CD4-positive, CD25-positive, alpha-beta regulatory T cell (primary cell): Measurements from ENCODE around the gene MCFD2. TPM values are rescaled to one million over a fixed set of nuclear protein-coding genes. Genes with fewer than 3 reads are reported as not detected.
A peak's percentile ranks its signal among the peaks of the same experiment; 100 is the strongest.

ENCODE experiments used
- ATAC-seq, 2 donors: fragments of 150-1000 bp; cut with Tn5 transposase; one replicate each; pipeline ENCODE4 v1.10.0; 2021; ENCODE audit warnings: low read depth in 2 of 2, moderate number of reproducible peaks in 2 of 2, moderate library complexity in 1 of 2
- DNase-seq, 3 donors: peaks; one replicate each; pipeline versions ENCODE4 v3.0.0 to v3.0.0-alpha.2; 2012 to 2022; ENCODE audit warnings: mixed read lengths in 1 of 3
- H3K27ac ChIP-seq: one replicate; pipeline ENCODE4 v1.7.0; 2013; ENCODE audit warnings: mild to moderate bottlenecking, low read length; ENCODE audit not compliant: insufficient read depth, poor library complexity, severe bottlenecking
- H3K27me3 ChIP-seq: one replicate; pipeline ENCODE4 v1.7.0; 2013; ENCODE audit warnings: low read length; ENCODE audit not compliant: control insufficient read depth, insufficient read depth
- H3K36me3 ChIP-seq: one replicate; pipeline ENCODE4 v1.7.0; 2013; ENCODE audit warnings: mild to moderate bottlenecking, low read length, moderate library complexity; ENCODE audit not compliant: control insufficient read depth, insufficient read depth
- H3K4me1 ChIP-seq: 2 replicates; pipeline ENCODE4 v1.7.0; 2013; ENCODE audit warnings: mild to moderate bottlenecking, low read length; ENCODE audit not compliant: insufficient read depth, control insufficient read depth, poor library complexity, severe bottlenecking
- H3K4me3 ChIP-seq: one replicate; pipeline ENCODE4 v1.7.0; 2013; ENCODE audit warnings: low read depth, mild to moderate bottlenecking, low read length, moderate library complexity
- H3K9me3 ChIP-seq, 2 experiments: 1 replicate in 1 of 2; 2 replicates in 1 of 2; pipeline ENCODE4 v1.7.0; 2013; ENCODE audit warnings: low read length in 2 of 2, mild to moderate bottlenecking in 1 of 2, moderate library complexity in 1 of 2; ENCODE audit not compliant: control insufficient read depth in 2 of 2
- H3K27ac Mint-ChIP-seq, 3 donors: one replicate each; pipeline ENCODE4 v1.8.0; 2020 to 2022; ENCODE audit warnings: mild to moderate bottlenecking in 3 of 3, mixed read lengths in 3 of 3, moderate library complexity in 2 of 3
- H3K27me3 Mint-ChIP-seq: one replicate; pipeline ENCODE4 v1.8.0; 2022; ENCODE audit warnings: mild to moderate bottlenecking, mixed read lengths
- H3K36me3 Mint-ChIP-seq: one replicate; pipeline ENCODE4 v1.8.0; 2020; ENCODE audit warnings: mixed read lengths
- H3K4me1 Mint-ChIP-seq, 4 donors: one replicate each; pipeline ENCODE4 v1.8.0; 2020 to 2022; ENCODE audit warnings: mixed read lengths in 4 of 4, mild to moderate bottlenecking in 1 of 4
- H3K4me3 Mint-ChIP-seq, 4 donors: one replicate each; pipeline ENCODE4 v1.8.0; 2020 to 2022; ENCODE audit warnings: mild to moderate bottlenecking in 4 of 4, mixed read lengths in 4 of 4, moderate library complexity in 3 of 4
- H3K9me3 Mint-ChIP-seq, 7 donors: one replicate each; pipeline ENCODE4 v1.8.0; 2020 to 2022; ENCODE audit warnings: mixed read lengths in 7 of 7, mild to moderate bottlenecking in 3 of 7, moderate library complexity in 2 of 7
- polyA plus RNA-seq, 4 donors: library from polyadenylated mRNA; unstranded; fragments of 300-500 nt; fragmentation: Illumina TruSeq; gene quantifications; one replicate each; pipeline ENCODE4 v1.2.3, GENCODE V29; 2021
- total RNA-seq: library from RNA; stranded (reverse); gene quantifications from one replicate; pipeline ENCODE4 v1.2.3, GENCODE V29; 2022

Gene MCFD2
- total and polyA plus RNA-seq, 5 donors from 2014 or later = 22.0 to 36.4 (median 30.2) TPM

- H3K27me3 Mint-ChIP-seq = no peaks in the 10 kb centered on the region
- H3K4me1 Mint-ChIP-seq = peaks cover 0 to 5% (median under 1%) of the 10 kb centered on the region in 4 donors
- DNase-seq (no peak), ATAC-seq (no peak)
- H3K27ac ChIP-seq = no peak overlapping the region
- no peaks in the 10 kb centered on the region for H3K9me3 Mint-ChIP-seq
- H3K4me3 ChIP-seq = no peak overlapping the region
- H3K4me3 Mint-ChIP-seq = no peak overlapping the region
- peaks cover 4% of the 10 kb centered on the region for H3K36me3 Mint-ChIP-seq
- no peak overlapping the region for H3K27ac Mint-ChIP-seq
- H3K36me3 ChIP-seq = peaks cover 3% of the 10 kb centered on the region
- no peaks in the 10 kb centered on the region for H3K4me1 ChIP-seq
- no peaks in the 10 kb centered on the region for H3K9me3 ChIP-seq
- H3K27me3 ChIP-seq = no peaks in the 10 kb centered on the region
Observed at GRCh38 chr2:46899053-46899452, 16.6 kb downstream of the MCFD2 start.

GRCh38 chr2:46898024-46898423, 17.6 kb downstream of the MCFD2 start:
- no peaks in the 10 kb centered on the region for H3K27me3 ChIP-seq
- H3K27ac Mint-ChIP-seq = peak overlapping the region in 1 of 3 donors; percentile 34
- H3K9me3 ChIP-seq = no peaks in the 10 kb centered on the region
- no peaks in the 10 kb centered on the region for H3K4me1 ChIP-seq
- no peak overlapping the region for H3K4me3 ChIP-seq
- H3K27ac ChIP-seq = no peak overlapping the region
- no peaks in the 10 kb centered on the region for H3K9me3 Mint-ChIP-seq
- DNase-seq (no peak), ATAC-seq (no peak)
- H3K27me3 Mint-ChIP-seq = no peaks in the 10 kb centered on the region
- H3K36me3 Mint-ChIP-seq = peaks cover 4% of the 10 kb centered on the region
- H3K4me1 Mint-ChIP-seq = peaks cover 0 to 5% (median 0%) of the 10 kb centered on the region in 4 donors
- no peak overlapping the region for H3K4me3 Mint-ChIP-seq
- H3K36me3 ChIP-seq = peaks cover 3% of the 10 kb centered on the region

DNA sequence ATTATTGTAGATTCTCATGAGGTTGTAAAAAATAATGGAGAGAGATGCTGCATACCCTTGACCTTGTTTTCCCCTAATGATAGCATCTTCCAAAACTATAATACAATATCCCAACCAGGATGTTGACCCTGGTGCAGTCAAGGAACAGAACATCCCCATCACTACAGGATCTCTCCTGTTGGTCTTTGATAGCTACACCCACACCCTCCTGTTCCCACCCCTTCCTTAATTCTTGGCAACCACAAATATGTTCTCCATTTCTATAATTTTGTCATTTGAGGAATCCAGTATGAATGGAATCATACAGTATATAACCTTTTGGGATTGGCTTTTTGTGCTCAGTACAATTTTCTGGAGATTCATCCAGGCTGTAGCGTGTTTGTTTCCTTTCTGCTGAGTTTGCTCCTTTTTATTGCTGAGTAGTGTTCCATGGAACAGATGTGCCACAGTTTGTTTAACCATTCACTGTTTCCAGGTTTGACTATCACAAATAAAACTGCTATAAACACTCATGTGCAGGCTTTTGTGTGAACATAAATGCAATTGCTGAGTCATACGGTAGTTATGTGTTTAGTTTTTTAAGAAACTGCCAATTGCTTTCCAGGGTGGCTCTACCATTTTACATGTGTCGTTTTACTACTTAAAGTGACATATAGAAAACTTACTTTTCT, 22.2 kb downstream of the MCFD2 start:
- no peaks in the 10 kb centered on the region for H3K36me3 Mint-ChIP-seq
- ATAC-seq (no peak), DNase-seq (no peak)
- H3K9me3 Mint-ChIP-seq = peaks cover 0 to 2% (median 0%) of the 10 kb centered on the region in 7 donors
- no peak overlapping the region for H3K27ac Mint-ChIP-seq
- peaks cover 0 to 3% (median 0%) of the 10 kb centered on the region in 4 donors for H3K4me1 Mint-ChIP-seq
- Histone ChIP-seq H3K27ac (no peak overlapping the region), H3K36me3 (no peaks in the 10 kb centered on the region), H3K27me3 (no peaks in the 10 kb centered on the region), H3K4me1 (no peaks in the 10 kb centered on the region), H3K9me3 (no peaks in the 10 kb centered on the region), H3K4me3 (no peak overlapping the region)
- no peaks in the 10 kb centered on the region for H3K27me3 Mint-ChIP-seq
- no peak overlapping the region for H3K4me3 Mint-ChIP-seq

- DNase-seq = no peak
- Mint-ChIP-seq H3K36me3 (no peaks in the 10 kb centered on the region), H3K4me1 (peaks cover 0 to 3% (median 0%) of the 10 kb centered on the region in 4 donors), H3K27me3 (peaks cover 5% of the 10 kb centered on the region), H3K9me3 (peaks cover 0 to 2% (median 0%) of the 10 kb centered on the region in 7 donors), H3K27ac (no peak overlapping the region), H3K4me3 (no peak overlapping the region)
- Histone ChIP-seq H3K4me3 (no peak overlapping the region), H3K36me3 (no peaks in the 10 kb centered on the region), H3K9me3 (no peaks in the 10 kb centered on the region), H3K27me3 (no peaks in the 10 kb centered on the region), H3K27ac (no peak overlapping the region), H3K4me1 (no peaks in the 10 kb centered on the region)
- no peak for ATAC-seq
Observed at GRCh38 chr2:46891956-46892553, 23.6 kb downstream of the MCFD2 start.

DNA sequence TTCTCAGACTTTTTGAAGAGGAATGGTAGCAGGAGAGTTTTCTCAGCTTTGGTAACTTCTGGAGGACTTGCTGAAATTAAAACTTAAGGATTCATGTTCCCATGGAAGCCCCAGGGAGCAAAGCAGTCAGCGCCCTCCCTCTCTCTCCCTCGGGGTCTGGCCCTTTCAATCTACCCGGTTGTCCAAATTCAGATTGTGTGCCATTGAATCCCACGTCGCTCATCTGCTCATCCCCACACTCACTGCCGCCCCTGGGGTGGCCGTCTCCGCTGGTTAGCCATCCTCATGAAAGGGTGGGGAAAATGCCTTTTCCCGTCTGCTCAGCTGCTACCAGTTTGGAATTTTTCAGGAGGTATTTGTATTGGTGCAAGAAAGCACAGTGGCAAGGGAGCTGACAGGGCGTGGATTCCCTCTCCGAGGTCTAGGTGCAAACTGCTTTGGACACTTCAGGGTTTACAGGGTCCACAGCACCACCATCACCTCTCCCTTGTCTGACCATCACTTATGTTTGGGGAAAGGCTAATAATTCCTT, 27.1 kb downstream of the MCFD2 start:
- DNase-seq = no peak
- Mint-ChIP-seq H3K4me3 (no peak overlapping the region), H3K9me3 (peaks cover 0 to 2% (median 0%) of the 10 kb centered on the region in 7 donors), H3K27ac (no peak overlapping the region), H3K27me3 (peaks cover 18% of the 10 kb centered on the region), H3K4me1 (peaks cover 0 to 3% (median 0%) of the 10 kb centered on the region in 4 donors), H3K36me3 (no peaks in the 10 kb centered on the region)
- Histone ChIP-seq H3K27ac (no peak overlapping the region), H3K36me3 (no peaks in the 10 kb centered on the region), H3K27me3 (peaks cover 4% of the 10 kb centered on the region), H3K4me3 (no peak overlapping the region), H3K9me3 (no peaks in the 10 kb centered on the region), H3K4me1 (no peaks in the 10 kb centered on the region)
- no peak for ATAC-seq

DNA sequence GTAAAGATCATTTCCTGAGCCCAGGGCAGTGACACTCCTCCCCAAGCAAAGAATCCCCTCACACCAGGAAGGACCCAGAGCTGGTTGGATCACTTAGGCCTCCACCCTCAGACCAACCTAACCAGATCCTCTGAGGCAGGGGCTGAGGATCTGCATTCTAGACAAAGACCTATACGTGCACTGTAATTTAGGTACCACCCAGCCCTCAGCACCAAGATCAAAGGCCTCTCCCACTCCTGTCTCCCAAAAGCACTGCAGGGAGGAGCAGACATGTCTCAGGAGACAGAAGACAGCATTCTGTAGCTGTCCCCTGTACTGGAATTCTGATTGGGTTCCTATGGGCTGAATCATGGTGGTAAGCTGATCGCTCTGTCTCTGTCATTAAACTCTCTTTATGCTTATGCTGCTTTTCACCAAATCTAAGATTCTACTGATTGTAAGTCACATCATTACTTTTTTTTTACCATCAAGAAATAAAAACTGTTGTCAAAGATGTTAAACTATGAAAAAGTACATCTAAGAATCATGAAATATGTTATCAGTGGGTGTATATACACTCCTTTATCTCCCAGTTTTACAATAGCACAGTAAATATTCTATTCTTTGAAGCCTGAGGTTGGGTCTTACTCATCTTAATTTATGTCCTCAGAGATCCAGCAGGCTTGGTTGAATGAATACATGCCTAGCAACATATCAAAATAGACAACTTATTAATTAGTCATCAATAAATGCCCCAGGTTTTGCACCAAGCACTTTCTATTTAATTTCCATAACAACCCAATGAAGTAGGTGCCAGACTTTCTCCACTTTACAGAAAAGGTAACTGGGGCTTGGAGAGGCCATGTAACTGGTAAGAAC, 28.3 kb downstream of the MCFD2 start:
- Histone ChIP-seq H3K36me3 (no peaks in the 10 kb centered on the region), H3K4me1 (no peaks in the 10 kb centered on the region), H3K27ac (no peak overlapping the region), H3K27me3 (peaks cover 4% of the 10 kb centered on the region), H3K9me3 (no peaks in the 10 kb centered on the region), H3K4me3 (no peak overlapping the region)
- Mint-ChIP-seq H3K9me3 (no peaks in the 10 kb centered on the region), H3K27me3 (peaks cover 18% of the 10 kb centered on the region), H3K27ac (no peak overlapping the region), H3K4me3 (no peak overlapping the region), H3K4me1 (peaks cover 0 to 3% (median 0%) of the 10 kb centered on the region in 4 donors), H3K36me3 (no peaks in the 10 kb centered on the region)
- ATAC-seq (no peak), DNase-seq (no peak)

- Mint-ChIP-seq H3K9me3 (no peaks in the 10 kb centered on the region), H3K36me3 (no peaks in the 10 kb centered on the region), H3K4me1 (peaks cover 0 to 3% (median 0%) of the 10 kb centered on the region in 4 donors), H3K27ac (no peak overlapping the region), H3K4me3 (no peak overlapping the region), H3K27me3 (peaks cover 22% of the 10 kb centered on the region)
- no peak overlapping the region for H3K27ac ChIP-seq
- no peaks in the 10 kb centered on the region for H3K4me1 ChIP-seq
- H3K4me3 ChIP-seq = no peak overlapping the region
- ATAC-seq (no peak), DNase-seq (no peak)
- no peaks in the 10 kb centered on the region for H3K36me3 ChIP-seq
- no peaks in the 10 kb centered on the region for H3K9me3 ChIP-seq
- peaks cover 4% of the 10 kb centered on the region for H3K27me3 ChIP-seq
Observed at GRCh38 chr2:46886268-46887027, 29.2 kb downstream of the MCFD2 start.
